ENCODE measurements around the gene NFIC.

GRCh38 chr19:3443840-3444694 lies 77.7 kb downstream of the NFIC start:
- TF ChIP-seq CTCF (conservative IDR thresholded peaks at IDR 0.05; ENCODE audit: low read length) (no peak), EZH2phosphoT487 (IDR thresholded peaks at IDR 0.05; ENCODE audit: borderline replicate concordance, low read depth, low read length) (no peak)
